ENCODE results near the gene TAGAP. TPM values are rescaled to one million over a fixed set of nuclear protein-coding genes. Genes with fewer than 3 reads are reported as not detected.

TAGAP gene
- polyA plus RNA-seq, 1 of the 3 experiments (the other 2 are of a cell fraction), result not detected

DNA sequence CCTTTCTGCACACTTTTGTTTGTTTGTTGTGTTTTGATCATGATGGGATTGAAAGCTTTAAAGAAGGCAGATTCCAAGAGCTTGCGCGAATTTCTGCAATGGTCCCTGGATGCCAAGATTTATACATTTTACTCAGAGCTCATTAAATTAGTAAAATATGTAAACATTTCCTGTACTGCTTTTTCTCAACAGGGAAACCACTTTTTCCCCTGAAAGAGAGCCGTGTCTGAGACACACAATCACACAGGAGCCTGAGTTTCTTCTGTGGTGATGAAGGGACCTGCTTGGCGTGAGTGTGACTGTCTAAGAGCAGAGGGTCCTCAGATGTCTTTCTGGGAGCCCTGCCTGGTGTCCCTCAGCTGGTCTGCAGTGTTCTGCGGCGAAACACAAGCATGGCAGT, 12.1 kb upstream of the TAGAP start (continued):
- TF ChIP-seq, protein P1, sequence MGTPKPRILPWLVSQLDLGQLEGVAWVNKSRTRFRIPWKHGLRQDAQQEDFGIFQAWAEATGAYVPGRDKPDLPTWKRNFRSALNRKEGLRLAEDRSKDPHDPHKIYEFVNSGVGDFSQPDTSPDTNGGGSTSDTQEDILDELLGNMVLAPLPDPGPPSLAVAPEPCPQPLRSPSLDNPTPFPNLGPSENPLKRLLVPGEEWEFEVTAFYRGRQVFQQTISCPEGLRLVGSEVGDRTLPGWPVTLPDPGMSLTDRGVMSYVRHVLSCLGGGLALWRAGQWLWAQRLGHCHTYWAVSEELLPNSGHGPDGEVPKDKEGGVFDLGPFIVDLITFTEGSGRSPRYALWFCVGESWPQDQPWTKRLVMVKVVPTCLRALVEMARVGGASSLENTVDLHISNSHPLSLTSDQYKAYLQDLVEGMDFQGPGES (IDR thresholded peaks at IDR 0.05; ENCODE audit: low read depth, low read length), result no peak
- TF ChIP-seq EP300 (IDR thresholded peaks at IDR 0.05; ENCODE audit: borderline replicate concordance in 1 of 2, low read depth in 1 of 2, low read length in 1 of 2), result no peak

DNA sequence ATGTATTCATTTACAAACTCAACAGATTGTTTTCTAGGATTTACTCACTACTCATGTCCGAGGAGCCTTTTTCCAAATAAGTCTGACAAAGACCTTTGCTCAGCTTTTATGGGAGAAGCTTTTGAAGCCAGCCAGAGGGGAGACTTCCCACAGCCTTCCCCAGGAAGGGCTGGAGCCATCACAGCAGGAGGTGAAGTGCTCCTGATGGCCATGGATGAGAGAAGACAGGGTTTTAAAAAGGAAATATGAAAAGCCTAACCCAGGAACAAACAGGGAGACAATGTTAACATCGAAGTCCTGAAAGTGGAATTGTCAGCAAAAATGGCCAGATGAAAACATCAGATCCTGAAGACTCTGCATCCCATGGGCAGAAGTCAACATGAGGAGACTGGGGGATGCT, 11.6 kb upstream of the TAGAP start:
- CTCF ChIA-PET, result interaction anchor here (1.7 to 1.8 kb wide), 2 partner anchors 12 to 14 kb away, joined by 8 read pairs; partner anchors contain the start of gene TAGAP

DNA sequence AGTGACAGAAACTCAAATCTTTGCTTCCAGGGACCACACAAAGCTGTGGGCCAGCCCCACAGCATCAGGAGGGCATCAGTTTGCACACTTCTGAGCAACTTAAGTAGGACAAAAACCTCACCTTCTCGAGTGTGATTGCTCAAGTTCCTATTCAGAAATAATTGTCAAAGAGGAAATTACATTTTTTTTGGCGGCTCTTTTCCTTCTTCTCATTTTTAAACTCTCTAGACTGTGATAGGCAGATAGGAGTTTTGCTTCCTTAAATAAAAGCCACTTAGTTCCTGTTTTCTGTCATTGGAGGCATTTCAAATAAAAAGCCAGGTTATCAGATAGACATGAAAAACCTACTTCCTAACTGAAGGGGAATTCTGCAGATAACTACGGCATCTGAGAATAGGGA, 11.2 kb upstream of the TAGAP start:
- no peaks in the 10 kb centered on the region for H3K79me2 ChIP-seq (ENCODE audit: insufficient read depth)
- 7% methylated on average over 3 of the region's 3 CpGs for WGBS (ENCODE audit: low lambda C conversion rate)
- no peaks in the 10 kb centered on the region for H3K9me2 ChIP-seq
- peaks cover 40% of the 10 kb centered on the region; the same call in 1 of the 2 replicates for H3K27me3 ChIP-seq (ENCODE audit: insufficient read depth)
- no peaks in the 10 kb centered on the region for H4K20me1 ChIP-seq (ENCODE audit: insufficient read depth)
- no peaks in the 10 kb centered on the region for H3F3A ChIP-seq (replicated peaks; ENCODE audit: insufficient read depth)
- H3K4me3 ChIP-seq (ENCODE audit: low read depth in 2 of 2, low read length in 1 of 2), result no peak overlapping the region
- H3K27ac ChIP-seq (ENCODE audit: low read depth in 2 of 2, low read length in 1 of 2), result no peak overlapping the region
- no peak overlapping the region for H3K9ac ChIP-seq
- ChIA-PET POLR2A (no interaction called here), CTCF (interaction anchor here (0.9 to 1.8 kb wide), 3 partner anchors 12 to 79 kb away, joined by 3 to 8 read pairs (median 8); partner anchors contain the start of gene TAGAP)
- no peaks in the 10 kb centered on the region for H3K36me3 ChIP-seq (replicated peaks in 1 of 2; ENCODE audit: control insufficient read depth in 1 of 2, insufficient read depth in 2 of 2, low read length in 1 of 2)
- H3K4me2 ChIP-seq, result no peak overlapping the region
- no peak overlapping the region for H2AFZ ChIP-seq (ENCODE audit: low read depth)
- no peak for DNase-seq
- H3K9me3 ChIP-seq, result no peaks in the 10 kb centered on the region
- no peaks in the 10 kb centered on the region; a peak in 1 of 4 replicates for H3K4me1 ChIP-seq (ENCODE audit: control insufficient read depth in 1 of 2, insufficient read depth in 2 of 2, low read depth in 1 of 2, low read length in 1 of 2)
- TF ChIP-seq RXRA (IDR thresholded peaks at IDR 0.05; ENCODE audit: borderline replicate concordance, low read depth) (no peak), TAF1 (IDR thresholded peaks at IDR 0.05; ENCODE audit: borderline replicate concordance, low read depth, low read length) (no peak)

More for the DNA sequence above, 11.6 kb upstream of the TAGAP start:
- Histone ChIP-seq H3K9me3 (no peaks in the 10 kb centered on the region), H3K27me3 (ENCODE audit: insufficient read depth) (peaks cover 40% of the 10 kb centered on the region; the same call in 1 of the 2 replicates), H3K4me1 (ENCODE audit: control insufficient read depth in 1 of 2, insufficient read depth in 2 of 2, low read depth in 1 of 2, low read length in 1 of 2) (no peaks in the 10 kb centered on the region; a peak in 1 of 4 replicates), H3F3A (replicated peaks; ENCODE audit: insufficient read depth) (no peaks in the 10 kb centered on the region), H3K27ac (ENCODE audit: low read depth in 2 of 2, low read length in 1 of 2) (no peak overlapping the region), H3K4me3 (ENCODE audit: low read depth in 2 of 2, low read length in 1 of 2) (no peak overlapping the region), H3K4me2 (no peak overlapping the region), H2AFZ (ENCODE audit: low read depth) (no peak overlapping the region), H3K9me2 (no peaks in the 10 kb centered on the region), H3K36me3 (replicated peaks in 1 of 2; ENCODE audit: control insufficient read depth in 1 of 2, insufficient read depth in 2 of 2, low read length in 1 of 2) (no peaks in the 10 kb centered on the region), H3K9ac (no peak overlapping the region), H4K20me1 (ENCODE audit: insufficient read depth) (no peaks in the 10 kb centered on the region), H3K79me2 (ENCODE audit: insufficient read depth) (no peaks in the 10 kb centered on the region)
- 15% methylated on average over 2 of the region's 2 CpGs for WGBS (ENCODE audit: low lambda C conversion rate)
- no peak for DNase-seq
- TF ChIP-seq FOSL2 (IDR thresholded peaks at IDR 0.05; ENCODE audit: borderline replicate concordance, low read depth), result no peak
- TF ChIP-seq RAD21 (IDR thresholded peaks at IDR 0.05; ENCODE audit: low read length), result no peak
- no peak for TF ChIP-seq USF2 (IDR thresholded peaks at IDR 0.05; ENCODE audit: borderline replicate concordance, low read depth, low read length)
- TF ChIP-seq SIN3A (IDR thresholded peaks at IDR 0.05; ENCODE audit: borderline replicate concordance, low read depth, low read length), result no peak
- POLR2A ChIA-PET, result no interaction called here

Measured in SK-N-SH (cell line).